Measurements from ENCODE around the gene RNGTT.
"Not testable (repeated sequence)": the region's sequence is repeated elsewhere in the genome, so short reads cannot be mapped to it uniquely, and the experiment has no call there.

RNGTT gene

GRCh38 chr6:88833071-88833470 is 130.3 kb downstream of the RNGTT start:
- H3K27ac Mint-ChIP-seq, H3K27me3 Mint-ChIP-seq, H3K4me3 Mint-ChIP-seq: not testable (repeated sequence)
- H3K9me3 Mint-ChIP-seq = peaks cover 15% of the 10 kb centered on the region
- peaks cover 12% of the 10 kb centered on the region for H3K4me1 Mint-ChIP-seq
- H3K36me3 Mint-ChIP-seq = peaks cover 75% of the 10 kb centered on the region

GRCh38 chr6:88827599-88827998 is 135.8 kb downstream of the RNGTT start:
- Mint-ChIP-seq H3K4me1 (peaks cover 15% of the 10 kb centered on the region), H3K9me3 (peaks cover 15% of the 10 kb centered on the region), H3K36me3 (peaks cover 51% of the 10 kb centered on the region)
- H3K27me3 Mint-ChIP-seq, H3K4me3 Mint-ChIP-seq, H3K27ac Mint-ChIP-seq: not testable (repeated sequence)

DNA sequence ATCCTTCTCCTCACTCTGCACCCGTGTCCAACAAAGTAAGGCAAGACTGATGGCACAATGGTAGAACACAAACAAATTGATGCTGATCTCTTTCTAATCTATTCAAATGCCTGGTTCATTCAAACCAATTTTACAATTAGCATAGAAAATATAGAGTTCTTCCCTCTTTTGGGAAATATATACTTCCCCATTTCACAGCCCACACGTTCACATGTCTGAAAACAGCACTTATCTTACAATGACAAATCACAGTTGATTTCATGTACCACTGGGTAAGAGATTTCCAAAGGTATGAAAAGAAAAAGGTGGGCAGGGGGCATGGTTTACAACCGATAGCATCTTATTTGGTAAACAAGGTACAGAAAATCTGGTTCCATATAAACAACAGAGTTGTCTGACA is 137.6 kb downstream of the RNGTT start:
- H3K9me3 Mint-ChIP-seq = peaks cover 10% of the 10 kb centered on the region
- H3K27me3 Mint-ChIP-seq = no peaks in the 10 kb centered on the region
- H3K4me1 Mint-ChIP-seq = peaks cover 20% of the 10 kb centered on the region
- H3K36me3 Mint-ChIP-seq = peaks cover 40% of the 10 kb centered on the region
- no peak overlapping the region for H3K4me3 Mint-ChIP-seq
- no peak overlapping the region for H3K27ac Mint-ChIP-seq

DNA sequence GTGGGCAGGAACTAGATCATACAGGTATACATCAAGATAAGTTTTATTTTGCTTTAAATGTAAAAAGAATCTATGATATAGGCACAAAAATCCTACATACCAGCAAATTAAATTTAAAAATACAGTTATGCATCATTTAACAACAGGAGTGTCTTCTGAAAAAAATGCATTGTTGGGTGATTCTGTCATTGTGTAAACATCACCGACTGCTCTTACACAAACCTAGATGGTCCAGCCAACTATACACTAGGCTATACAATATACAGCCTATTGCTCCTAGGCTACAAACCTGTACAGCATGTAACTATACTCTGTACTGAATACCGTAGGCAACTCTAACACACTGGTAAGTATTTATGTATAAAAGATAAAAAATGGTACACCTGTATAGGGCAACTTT is 139.4 kb downstream of the RNGTT start:
- no peaks in the 10 kb centered on the region for H3K27me3 Mint-ChIP-seq
- peaks cover 30% of the 10 kb centered on the region for H3K36me3 Mint-ChIP-seq
- H3K27ac Mint-ChIP-seq = no peak overlapping the region
- no peaks in the 10 kb centered on the region for H3K9me3 Mint-ChIP-seq
- H3K4me3 Mint-ChIP-seq = no peak overlapping the region
- H3K4me1 Mint-ChIP-seq = peaks cover 24% of the 10 kb centered on the region

GRCh38 chr6:88815491-88815890 is 147.9 kb downstream of the RNGTT start:
- H3K27ac Mint-ChIP-seq = no peak overlapping the region
- H3K36me3 Mint-ChIP-seq = peaks cover 26% of the 10 kb centered on the region
- no peaks in the 10 kb centered on the region for H3K27me3 Mint-ChIP-seq
- peaks cover 19% of the 10 kb centered on the region for H3K4me1 Mint-ChIP-seq
- no peaks in the 10 kb centered on the region for H3K9me3 Mint-ChIP-seq
- no peak overlapping the region for H3K4me3 Mint-ChIP-seq

DNA sequence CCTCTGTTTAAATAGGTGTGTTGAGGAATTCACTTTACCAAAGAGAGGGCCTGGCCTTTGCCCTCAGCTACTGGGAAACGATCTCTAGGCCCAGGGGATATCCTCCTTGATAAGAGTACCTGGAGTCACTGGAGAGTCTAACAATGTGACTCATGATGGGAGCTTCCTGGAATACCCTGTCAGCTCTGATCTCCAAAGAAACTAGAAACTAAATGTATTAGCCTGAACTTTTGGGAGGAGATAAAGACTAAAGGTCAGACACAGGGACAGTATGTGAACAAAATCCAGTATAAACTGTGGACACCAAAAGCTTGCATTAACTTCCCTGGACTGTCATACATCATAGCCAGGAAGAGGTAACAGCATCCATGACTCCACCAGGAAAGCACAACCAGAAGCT is 148.5 kb downstream of the RNGTT start:
- Mint-ChIP-seq H3K4me1 (peaks cover 15% of the 10 kb centered on the region), H3K27ac (no peak overlapping the region), H3K36me3 (peaks cover 26% of the 10 kb centered on the region), H3K9me3 (no peaks in the 10 kb centered on the region), H3K27me3 (no peaks in the 10 kb centered on the region), H3K4me3 (no peak overlapping the region)

DNA sequence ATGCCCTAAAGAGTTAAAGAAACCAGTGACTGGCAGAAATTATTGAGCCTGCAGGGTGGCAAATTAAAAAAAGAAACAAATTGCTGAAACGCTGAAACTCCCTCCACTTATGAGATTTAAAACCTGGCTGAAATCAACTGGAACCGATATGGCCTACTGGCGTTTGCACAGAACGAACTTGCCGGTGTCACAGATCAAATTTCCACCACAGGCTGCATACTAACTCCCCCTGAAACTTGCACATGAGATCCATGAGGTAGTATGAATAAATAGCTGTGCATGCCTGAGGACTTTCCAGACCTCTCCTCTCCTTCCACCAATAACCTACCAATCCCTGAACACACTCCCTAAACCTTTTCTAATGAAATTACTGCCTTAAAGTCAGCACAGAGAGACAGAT is 150.4 kb downstream of the RNGTT start:
- Mint-ChIP-seq H3K4me3 (no peak overlapping the region), H3K27ac (no peak overlapping the region), H3K9me3 (peaks cover 7% of the 10 kb centered on the region), H3K27me3 (no peaks in the 10 kb centered on the region), H3K36me3 (peaks cover 32% of the 10 kb centered on the region), H3K4me1 (peaks cover 8% of the 10 kb centered on the region)

GRCh38 chr6:88810701-88811100 is 152.7 kb downstream of the RNGTT start:
- H3K27ac Mint-ChIP-seq = no peak overlapping the region
- no peaks in the 10 kb centered on the region for H3K27me3 Mint-ChIP-seq
- H3K9me3 Mint-ChIP-seq = peaks cover 18% of the 10 kb centered on the region
- peaks cover 4% of the 10 kb centered on the region for H3K4me1 Mint-ChIP-seq
- H3K4me3 Mint-ChIP-seq = no peak overlapping the region
- H3K36me3 Mint-ChIP-seq = peaks cover 36% of the 10 kb centered on the region

- H3K36me3 Mint-ChIP-seq = peaks cover 39% of the 10 kb centered on the region
- no peaks in the 10 kb centered on the region for H3K27me3 Mint-ChIP-seq
- no peak overlapping the region for H3K27ac Mint-ChIP-seq
- H3K4me1 Mint-ChIP-seq = peaks cover 10% of the 10 kb centered on the region
- H3K4me3 Mint-ChIP-seq = no peak overlapping the region
- H3K9me3 Mint-ChIP-seq = peaks cover 18% of the 10 kb centered on the region
These were observed 153.3 kb downstream of the RNGTT start for GRCh38 chr6:88810089-88810488.

DNA sequence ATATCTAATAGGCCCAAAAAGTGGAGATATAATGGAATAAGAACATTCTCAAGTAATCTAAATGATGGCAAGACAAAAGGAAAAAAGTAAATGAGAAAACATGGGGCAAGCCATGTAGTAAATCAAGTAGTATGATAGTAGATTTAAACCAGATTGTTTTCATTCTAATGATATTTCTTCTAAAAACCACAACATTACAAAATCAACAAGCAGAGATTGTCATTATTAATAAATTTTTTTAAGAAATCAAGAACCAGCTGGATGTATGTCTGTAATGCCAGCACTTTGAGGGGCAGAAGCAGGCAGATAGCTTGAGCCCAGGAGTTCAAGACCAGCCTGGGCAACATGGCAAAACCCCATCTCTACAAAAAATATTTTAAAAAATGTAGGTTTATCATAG is 155.0 kb downstream of the RNGTT start:
- no peak overlapping the region for H3K27ac Mint-ChIP-seq
- peaks cover 40% of the 10 kb centered on the region for H3K36me3 Mint-ChIP-seq
- peaks cover 18% of the 10 kb centered on the region for H3K9me3 Mint-ChIP-seq
- H3K27me3 Mint-ChIP-seq = no peaks in the 10 kb centered on the region
- H3K4me1 Mint-ChIP-seq = peaks cover 14% of the 10 kb centered on the region
- no peak overlapping the region for H3K4me3 Mint-ChIP-seq

- Mint-ChIP-seq H3K36me3 (peaks cover 42% of the 10 kb centered on the region), H3K9me3 (peaks cover 18% of the 10 kb centered on the region), H3K4me3 (no peak overlapping the region), H3K27me3 (no peaks in the 10 kb centered on the region), H3K4me1 (peaks cover 14% of the 10 kb centered on the region), H3K27ac (no peak overlapping the region)
These were observed 155.8 kb downstream of the RNGTT start for GRCh38 chr6:88807622-88808021.

DNA sequence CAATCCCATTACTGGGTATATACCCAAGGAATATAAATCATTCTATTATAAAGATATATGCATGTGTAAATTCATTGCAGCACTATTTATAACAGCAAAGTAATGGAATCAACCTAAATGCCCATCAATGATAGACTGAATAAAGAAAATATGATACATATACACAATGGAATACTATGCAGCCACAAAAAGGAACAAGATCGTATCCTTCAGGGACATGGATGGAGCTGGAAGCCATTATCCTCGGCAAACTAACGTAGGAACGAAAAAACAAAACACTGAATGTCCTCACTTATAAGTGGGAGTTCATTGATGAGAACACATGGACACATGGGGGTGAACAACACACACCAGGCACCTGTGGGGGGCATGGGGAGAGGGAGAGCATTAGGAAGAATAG is 156.7 kb downstream of the RNGTT start:
- H3K9me3 Mint-ChIP-seq = peaks cover 18% of the 10 kb centered on the region
- peaks cover 47% of the 10 kb centered on the region for H3K36me3 Mint-ChIP-seq
- no peaks in the 10 kb centered on the region for H3K27me3 Mint-ChIP-seq
- no peak overlapping the region for H3K4me3 Mint-ChIP-seq
- peaks cover 18% of the 10 kb centered on the region for H3K4me1 Mint-ChIP-seq
- no peak overlapping the region for H3K27ac Mint-ChIP-seq

GRCh38 chr6:88804701-88805100 is 158.7 kb downstream of the RNGTT start:
- no peak overlapping the region for H3K27ac Mint-ChIP-seq
- H3K4me1 Mint-ChIP-seq = peaks cover 18% of the 10 kb centered on the region
- peaks cover 18% of the 10 kb centered on the region for H3K9me3 Mint-ChIP-seq
- H3K36me3 Mint-ChIP-seq = peaks cover 47% of the 10 kb centered on the region
- H3K4me3 Mint-ChIP-seq = no peak overlapping the region
- H3K27me3 Mint-ChIP-seq = no peaks in the 10 kb centered on the region

DNA sequence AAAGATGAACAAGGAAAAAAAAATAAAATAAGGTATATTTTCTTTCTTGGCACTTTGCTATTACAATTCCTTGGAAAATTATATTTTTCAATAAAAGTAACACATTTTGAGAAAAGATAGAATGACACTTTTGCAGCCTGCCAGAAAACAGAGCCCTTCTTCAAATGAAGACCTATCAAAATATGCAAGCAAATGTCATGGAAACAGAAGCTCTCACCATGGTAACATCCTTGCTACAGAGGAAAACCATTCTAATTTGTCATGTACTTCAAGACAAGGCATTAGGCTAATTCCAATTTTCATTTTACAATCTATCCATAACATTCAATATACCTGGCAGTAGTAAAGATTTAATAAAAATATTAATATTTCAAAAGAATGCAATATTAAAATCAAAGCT is 177.9 kb downstream of the RNGTT start:
- H3K9me3 Mint-ChIP-seq = no peaks in the 10 kb centered on the region
- H3K4me1 Mint-ChIP-seq = peaks cover 5% of the 10 kb centered on the region
- no peak overlapping the region for H3K27ac Mint-ChIP-seq

DNA sequence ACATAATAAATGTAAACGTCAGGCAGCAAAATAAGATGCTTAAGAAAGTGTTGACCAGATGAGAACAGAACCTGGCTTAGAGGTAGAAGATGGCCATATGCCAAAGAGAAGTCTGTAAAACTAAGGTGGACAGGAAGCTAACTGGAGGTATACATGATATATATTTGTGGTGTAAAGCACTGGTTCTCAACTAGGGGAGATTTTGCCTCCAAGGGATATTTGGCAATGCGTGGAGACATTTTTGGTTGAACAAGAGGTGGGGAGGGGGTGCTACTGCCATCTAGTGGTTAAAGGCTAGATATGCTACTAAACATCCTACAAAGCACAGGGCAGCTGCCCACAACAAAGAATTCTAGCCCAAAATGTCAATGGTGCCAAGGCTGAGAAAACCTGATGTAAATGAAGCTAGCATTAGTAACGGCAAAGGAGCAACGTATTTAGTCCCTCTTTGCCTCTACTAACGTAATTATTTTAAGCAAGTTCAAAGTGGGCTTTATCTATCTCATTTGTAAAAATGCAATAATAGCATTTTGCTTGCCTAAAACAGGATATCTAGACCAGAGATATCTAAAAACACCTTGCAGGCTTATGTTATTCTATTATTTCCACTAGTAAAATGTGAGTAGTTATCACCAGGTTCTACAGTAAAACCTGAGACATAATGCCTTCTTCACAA is 182.6 kb downstream of the RNGTT start:
- H3K4me1 Mint-ChIP-seq = peaks cover 9% of the 10 kb centered on the region
- H3K27me3 Mint-ChIP-seq = no peaks in the 10 kb centered on the region
- H3K36me3 Mint-ChIP-seq = peaks cover 14% of the 10 kb centered on the region
- H3K4me3 Mint-ChIP-seq = no peak overlapping the region
- H3K9me3 Mint-ChIP-seq = no peaks in the 10 kb centered on the region
- no peak overlapping the region for H3K27ac Mint-ChIP-seq

More for the DNA sequence above, 177.9 kb downstream of the RNGTT start:
- Mint-ChIP-seq H3K27me3 (no peaks in the 10 kb centered on the region), H3K4me3 (no peak overlapping the region), H3K36me3 (peaks cover 11% of the 10 kb centered on the region)

DNA sequence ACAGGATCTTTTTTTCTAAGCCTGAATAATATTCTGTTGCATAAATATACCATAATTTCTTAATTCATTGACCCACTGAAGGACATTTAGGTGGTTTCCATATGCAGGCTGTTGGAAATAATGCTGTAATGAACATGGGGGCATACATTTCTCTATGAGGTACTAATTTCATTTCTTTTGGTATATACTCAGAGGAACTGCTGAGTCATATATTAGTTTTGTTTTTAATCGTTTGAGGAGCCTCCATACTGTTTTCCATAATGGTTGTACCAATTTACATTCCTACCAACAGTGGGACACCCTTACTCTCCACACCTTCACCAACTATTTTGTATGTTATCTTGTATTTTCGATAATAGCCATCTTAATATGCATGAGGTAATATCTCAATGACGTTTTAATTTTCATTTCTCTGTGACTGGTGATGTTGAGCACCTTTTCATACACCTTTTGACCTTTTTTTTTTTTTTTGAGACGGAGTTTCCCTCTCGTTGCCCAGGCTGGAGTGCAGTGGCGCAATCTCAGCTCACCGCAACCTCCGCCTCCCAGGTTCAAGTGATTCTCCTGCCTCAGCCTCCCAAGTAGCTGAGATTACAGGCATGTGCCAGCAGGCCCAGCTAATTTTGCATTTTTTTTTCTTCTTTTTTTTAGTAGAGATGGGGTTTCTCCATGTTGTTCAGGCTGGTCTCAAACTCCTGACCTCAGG is 187.4 kb downstream of the RNGTT start:
- H3K9me3 Mint-ChIP-seq = no peaks in the 10 kb centered on the region
- H3K36me3 Mint-ChIP-seq = peaks cover 24% of the 10 kb centered on the region
- no peaks in the 10 kb centered on the region for H3K27me3 Mint-ChIP-seq
- H3K4me3 Mint-ChIP-seq = no peak overlapping the region
- peaks cover 9% of the 10 kb centered on the region for H3K4me1 Mint-ChIP-seq
- peak overlapping the region; percentile 41 for H3K27ac Mint-ChIP-seq

Data from activated naive CD4-positive, alpha-beta T cell treated with anti-CD3 and anti-CD28 coated beads, Interleukin-2, amount 50 U/mL, for 24 hours (primary cell).